Renal pelvis (tissue), 12 donors: ENCODE measurements around the gene USP14. TPM values are rescaled to one million over a fixed set of nuclear protein-coding genes. Genes with fewer than 3 reads are reported as not detected.
"Not testable (repeated sequence)": the region's sequence is repeated elsewhere in the genome, so short reads cannot be mapped to it uniquely, and the experiment has no call there.

Experiments
- DNase-seq: peaks from one replicate; pipeline ENCODE4 v3.0.0-alpha.2; 2013
- long read RNA-seq, 16 experiments: transcript quantifications; one replicate each; lab custom pipeline, GENCODE V29; 2026
- polyA plus RNA-seq, 3 donors: library from polyadenylated mRNA; unstranded; fragments of 120-200 nt; gene quantifications; one replicate each; pipeline ENCODE4 v1.2.1, GENCODE V29; 2013; ENCODE audit not compliant: insufficient read length in 3 of 3

The USP14 gene
- polyA plus RNA-seq: 10 to 100 TPM; 53.8 to 59.3 (median 58.4) TPM
- long read RNA-seq, donor 1, full-length matches to known transcripts: 10 of 10 reads
- long read RNA-seq, donor 1, partial matches to known transcripts: 0 of 10 reads
- long read RNA-seq, donor 1, other reads (novel, unspliced or antisense): 0 of 10 reads
- long read RNA-seq, donor 2, full-length matches to known transcripts: 11 of 11 reads
- long read RNA-seq, donor 2, partial matches to known transcripts: 0 of 11 reads
- long read RNA-seq, donor 2, other reads (novel, unspliced or antisense): 0 of 11 reads
- long read RNA-seq, donor 3, full-length matches to known transcripts: 13 of 13 reads
- long read RNA-seq, donor 3, partial matches to known transcripts: 0 of 13 reads
- long read RNA-seq, donor 3, other reads (novel, unspliced or antisense): 0 of 13 reads
- long read RNA-seq, donor 4, full-length matches to known transcripts: 9 of 9 reads
- long read RNA-seq, donor 4, partial matches to known transcripts: 0 of 9 reads
- long read RNA-seq, donor 4, other reads (novel, unspliced or antisense): 0 of 9 reads
- long read RNA-seq, donor 5, full-length matches to known transcripts: 8 of 8 reads
- long read RNA-seq, donor 5, partial matches to known transcripts: 0 of 8 reads
- long read RNA-seq, donor 5, other reads (novel, unspliced or antisense): 0 of 8 reads
- long read RNA-seq, donor 6, full-length matches to known transcripts: 11 of 11 reads
- long read RNA-seq, donor 6, partial matches to known transcripts: 0 of 11 reads
- long read RNA-seq, donor 6, other reads (novel, unspliced or antisense): 0 of 11 reads
- long read RNA-seq, donor 7, full-length matches to known transcripts: 14 of 14 reads
- long read RNA-seq, donor 7, partial matches to known transcripts: 0 of 14 reads
- long read RNA-seq, donor 7, other reads (novel, unspliced or antisense): 0 of 14 reads
- long read RNA-seq, donor 8, full-length matches to known transcripts: 5 of 5 reads
- long read RNA-seq, donor 8, partial matches to known transcripts: 0 of 5 reads
- long read RNA-seq, donor 8, other reads (novel, unspliced or antisense): 0 of 5 reads
- long read RNA-seq, donor 9, full-length matches to known transcripts: 17 of 22 reads
- long read RNA-seq, donor 9, partial matches to known transcripts: 5 of 22 reads
- long read RNA-seq, donor 9, other reads (novel, unspliced or antisense): 0 of 22 reads
- long read RNA-seq, donor 10, full-length matches to known transcripts: 7 of 46 reads
- long read RNA-seq, donor 10, partial matches to known transcripts: 39 of 46 reads
- long read RNA-seq, donor 10, other reads (novel, unspliced or antisense): 0 of 46 reads
- long read RNA-seq, donor 11, full-length matches to known transcripts: 6 of 6 reads
- long read RNA-seq, donor 11, partial matches to known transcripts: 0 of 6 reads
- long read RNA-seq, donor 11, other reads (novel, unspliced or antisense): 0 of 6 reads
- long read RNA-seq, donor 12, full-length matches to known transcripts: 18 of 18 reads
- long read RNA-seq, donor 12, partial matches to known transcripts: 0 of 18 reads
- long read RNA-seq, donor 12, other reads (novel, unspliced or antisense): 0 of 18 reads
- long read RNA-seq, donor 13, full-length matches to known transcripts: 1 of 1 reads
- long read RNA-seq, donor 13, partial matches to known transcripts: 0 of 1 reads
- long read RNA-seq, donor 13, other reads (novel, unspliced or antisense): 0 of 1 reads
- long read RNA-seq, donor 14: 0 reads
- long read RNA-seq, donor 15: 0 reads
- long read RNA-seq, donor 16, full-length matches to known transcripts: 12 of 18 reads
- long read RNA-seq, donor 16, partial matches to known transcripts: 6 of 18 reads
- long read RNA-seq, donor 16, other reads (novel, unspliced or antisense): 0 of 18 reads

- peak; percentile 97 for DNase-seq
These were observed at the start of gene USP14 for GRCh38 chr18:158128-159036. TSS of gene USP14 (plus strand) at chr18:158557. CDS start at chr18:158699, 142 bp downstream.

DNA sequence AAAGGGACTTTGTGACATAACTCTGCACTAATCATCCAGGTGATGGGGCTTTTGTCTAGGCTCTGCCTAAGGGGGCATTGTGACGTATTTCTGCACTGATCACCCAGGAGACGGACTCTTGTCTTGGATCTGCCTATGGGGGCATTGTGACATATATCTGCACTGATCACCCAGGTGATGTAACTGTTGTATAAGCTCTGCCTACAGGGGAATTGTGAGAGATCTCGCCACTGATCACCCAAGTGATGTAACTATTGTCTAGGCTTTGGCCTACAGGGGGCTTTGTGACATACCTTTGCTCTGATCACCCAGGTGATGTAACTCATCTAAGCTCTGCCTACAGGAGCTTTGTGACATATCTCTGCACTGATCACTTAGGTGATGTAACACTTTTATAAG is 49.7 kb upstream of the USP14 start:
- not testable (repeated sequence) for DNase-seq

DNA sequence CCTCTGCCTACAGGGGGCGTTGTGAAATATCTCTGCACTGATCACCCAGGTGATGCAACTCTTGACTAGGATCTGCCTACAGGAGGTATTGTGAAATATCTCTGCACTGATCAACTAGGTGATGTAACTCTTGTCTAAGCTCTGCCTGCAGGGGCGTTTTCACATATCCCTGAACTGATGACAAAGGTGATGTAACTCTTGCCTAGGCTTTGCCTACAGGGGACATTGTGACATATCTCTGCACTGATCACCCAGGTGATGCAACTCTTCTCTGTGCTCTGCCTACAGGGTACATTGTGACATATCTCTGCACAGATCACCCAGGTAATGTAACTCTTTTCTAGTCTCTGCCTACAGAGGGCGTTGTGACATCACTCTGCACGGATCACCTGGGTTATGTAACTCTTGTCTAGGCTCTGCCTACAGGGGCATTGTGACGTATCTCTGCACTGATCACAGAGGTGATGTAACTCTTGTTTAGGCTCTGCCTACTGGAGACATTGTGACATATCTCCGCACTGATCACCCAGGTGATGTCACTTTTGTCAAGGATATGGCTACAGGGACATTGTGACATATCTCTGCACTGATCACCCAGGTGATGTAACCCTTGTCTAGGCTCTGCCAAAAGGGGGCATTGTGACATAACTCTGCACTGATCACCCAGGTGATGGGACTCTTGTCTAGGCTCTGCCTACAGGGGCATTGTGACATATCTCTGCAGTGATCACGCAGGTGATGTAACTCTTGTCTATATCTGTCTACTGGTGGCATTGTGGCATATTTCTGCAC is 49.0 kb upstream of the USP14 start:
- not testable (repeated sequence) for DNase-seq

DNA sequence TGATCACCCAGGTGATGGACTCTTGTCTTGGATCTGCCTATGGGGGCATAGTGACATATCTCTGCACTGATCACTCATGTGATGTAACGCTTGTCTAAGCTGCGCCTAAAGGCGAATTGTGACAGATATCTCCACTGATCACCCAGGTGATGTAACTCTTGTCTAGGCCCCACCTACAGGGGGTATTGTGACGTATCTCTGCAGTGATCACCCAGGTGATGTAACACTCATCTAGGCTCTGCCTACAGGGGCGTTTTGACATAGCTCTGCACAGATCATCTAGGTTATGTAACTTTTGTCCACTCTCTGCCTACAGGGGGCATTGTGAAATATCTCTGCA is 48.5 kb upstream of the USP14 start:
- DNase-seq: not testable (repeated sequence)

DNA sequence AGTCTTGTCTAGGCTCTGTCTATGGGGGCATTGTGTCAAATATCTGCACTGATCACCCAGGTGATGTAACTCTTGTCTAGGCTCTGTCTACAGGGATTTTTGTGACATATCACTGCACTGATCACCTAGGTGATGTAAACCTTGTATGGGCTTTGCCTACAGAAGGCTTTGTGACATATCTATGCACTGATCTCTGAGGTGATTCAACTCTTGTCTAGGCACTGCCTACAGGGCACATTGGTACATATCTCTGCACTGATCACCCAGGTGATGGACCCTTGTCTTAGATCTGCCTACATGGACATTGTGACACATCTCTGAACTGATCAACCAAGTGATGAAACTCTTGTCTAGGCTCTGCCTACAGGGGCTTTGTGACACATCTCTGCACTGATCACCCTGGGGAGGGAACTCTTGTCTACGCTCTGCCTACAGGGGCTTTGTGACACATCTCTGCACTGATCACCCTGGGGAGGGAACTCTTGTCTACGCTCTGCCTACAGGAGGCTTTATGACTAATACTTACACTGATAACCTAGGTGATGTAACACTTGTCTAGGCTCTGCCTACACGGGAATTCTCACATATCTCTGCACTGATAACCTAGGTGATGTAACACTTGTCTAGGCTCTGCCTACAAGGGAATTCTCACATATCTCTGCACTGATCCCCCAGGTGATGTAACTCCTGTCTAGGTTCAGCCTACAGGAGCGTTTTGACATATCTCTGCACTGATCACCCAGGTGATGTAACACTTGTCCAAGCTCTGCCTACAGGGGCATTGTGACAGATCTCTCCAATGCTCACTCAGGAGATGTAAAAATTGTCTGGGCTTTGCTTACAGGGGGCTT is 47.8 kb upstream of the USP14 start:
- DNase-seq: not testable (repeated sequence)

GRCh38 chr18:111306-112014 is 46.9 kb upstream of the USP14 start:
- DNase-seq: peak; percentile 82

GRCh38 chr18:112015-112733 is 46.2 kb upstream of the USP14 start:
- not testable (repeated sequence) for DNase-seq

GRCh38 chr18:120539-121260 is 37.7 kb upstream of the USP14 start:
- DNase-seq: not testable (repeated sequence)

- DNase-seq: no peak
These were observed 23.3 kb upstream of the USP14 start for GRCh38 chr18:135045-135444.

DNA sequence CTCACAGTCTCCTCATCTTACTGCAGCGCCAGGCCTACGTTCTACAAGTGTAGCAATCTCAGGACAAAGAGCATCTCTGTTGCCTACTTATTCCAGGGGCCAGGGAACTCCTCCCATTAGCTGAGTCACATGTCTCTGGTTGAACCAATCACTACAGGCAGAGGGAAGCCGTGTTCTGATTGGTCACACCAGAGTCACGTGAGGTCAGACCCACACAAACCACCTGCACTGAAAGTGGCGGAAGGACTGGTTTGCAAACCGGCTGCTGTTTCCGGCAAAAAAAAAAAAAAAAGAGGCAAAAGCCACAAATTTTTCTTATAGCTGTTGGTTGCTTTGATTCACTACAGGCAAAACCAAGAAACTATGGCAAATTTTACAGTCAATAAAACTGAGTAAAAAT is 21.9 kb upstream of the USP14 start:
- no peak for DNase-seq

DNA sequence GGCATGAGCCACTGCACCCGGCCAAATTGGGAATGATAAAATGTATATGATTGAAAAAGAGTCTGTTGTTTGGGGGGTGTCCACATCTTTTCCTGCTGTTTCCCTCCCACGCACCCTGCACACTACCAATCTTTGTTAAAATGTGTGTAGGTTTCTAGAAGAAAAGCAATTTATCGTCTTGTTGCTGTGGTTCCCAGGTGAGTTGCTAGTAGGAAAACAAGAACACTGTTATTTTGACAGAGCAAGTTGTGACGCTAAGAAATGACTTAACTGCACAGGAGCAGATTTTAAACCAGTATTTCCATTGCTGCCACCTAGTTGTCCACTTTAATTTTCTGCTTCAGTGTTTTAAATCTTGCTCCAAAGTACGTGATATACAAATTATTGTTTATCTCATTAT is 21.0 kb upstream of the USP14 start:
- DNase-seq: no peak

GRCh38 chr18:140670-141266 is 17.6 kb upstream of the USP14 start:
- DNase-seq: no peak

GRCh38 chr18:142624-143296 is 15.6 kb upstream of the USP14 start:
- DNase-seq: not testable (repeated sequence)

GRCh38 chr18:148841-149240 is 9.5 kb upstream of the USP14 start:
- no peak for DNase-seq

GRCh38 chr18:154151-154550 is 4.2 kb upstream of the USP14 start:
- DNase-seq: no peak
